HepG2 (cell line): ENCODE results near the gene PSMB8. TPM values are rescaled to one million over a fixed set of nuclear protein-coding genes. Genes with fewer than 3 reads are reported as not detected.

ENCODE experiments used
- ATF1 ChIP-seq: IDR thresholded peaks from 2 replicates; pipeline ENCODE4 v1.6.1; 2016; ENCODE audit warnings: mild to moderate bottlenecking, control low read depth
- CEBPB ChIP-seq: IDR thresholded peaks from 2 replicates; pipeline ENCODE4 v1.6.1; 2011; ENCODE audit warnings: low read depth, low read length, improper control_type of control experiment, borderline replicate concordance
- GPN1 ChIP-seq: sonication (generic); formaldehyde crosslinking; IDR thresholded peaks from 2 replicates; pipeline ENCODE4 v1.5.1; 2020; ENCODE audit warnings: missing genetic modification reagents, borderline replicate concordance
- HDAC1 ChIP-seq: sonication (generic); formaldehyde crosslinking; IDR thresholded peaks from 2 replicates; pipeline ENCODE4 v1.5.1; 2020; ENCODE audit warnings: mild to moderate bottlenecking, missing genetic modification reagents
- KDM5B ChIP-seq: sonication (generic); formaldehyde crosslinking; IDR thresholded peaks from 2 replicates; pipeline ENCODE4 v1.4.0; 2020; ENCODE audit warnings: missing genetic modification reagents, mild to moderate bottlenecking, borderline replicate concordance
- KDM6A ChIP-seq: IDR thresholded peaks from 2 replicates; pipeline ENCODE4 v1.6.1; 2016; ENCODE audit warnings: low read depth
- KLF11 ChIP-seq: IDR thresholded peaks from 2 replicates; pipeline ENCODE4 v1.6.1; 2016; ENCODE audit warnings: missing compliant biosample characterization
- MED8 ChIP-seq: sonication (generic); formaldehyde crosslinking; IDR thresholded peaks from 2 replicates; pipeline ENCODE4 v1.8.1; 2023; ENCODE audit warnings: mild to moderate bottlenecking, missing genetic modification reagents; ENCODE audit not compliant: insufficient replicate concordance
- NFATC3 ChIP-seq: sonication (generic); formaldehyde crosslinking; IDR thresholded peaks from 2 replicates; pipeline ENCODE4 v1.5.1; 2020; ENCODE audit warnings: mild to moderate bottlenecking, missing genetic modification reagents
- NFIB ChIP-seq: sonication (generic); formaldehyde crosslinking; IDR thresholded peaks from 2 replicates; pipeline ENCODE4 v1.9.0; 2021; ENCODE audit warnings: missing genetic modification reagents, mild to moderate bottlenecking, borderline replicate concordance
- NR1H2 ChIP-seq: sonication (generic); formaldehyde crosslinking; IDR thresholded peaks from 2 replicates; pipeline ENCODE4 v1.8.1; 2022; ENCODE audit warnings: low read depth, missing genetic modification reagents, borderline replicate concordance
- POLR2A ChIP-seq, 2 experiments: IDR thresholded peaks; 2 replicates each; pipeline ENCODE4 v1.6.1; 2011; ENCODE audit warnings: low read depth in 2 of 2, low read length in 2 of 2, mild to moderate bottlenecking in 1 of 2, moderate library complexity in 1 of 2; ENCODE audit not compliant: insufficient read depth in 1 of 2
- RBAK ChIP-seq: sonication (generic); formaldehyde crosslinking; IDR thresholded peaks from 2 replicates; pipeline ENCODE4 v1.5.1; 2020; ENCODE audit warnings: mild to moderate bottlenecking, missing genetic modification reagents
- STAT5B ChIP-seq: sonication (generic); formaldehyde crosslinking; IDR thresholded peaks from 2 replicates; pipeline ENCODE4 v1.4.0; 2020; ENCODE audit warnings: missing genetic modification reagents
- ZBTB1 ChIP-seq: sonication (generic); formaldehyde crosslinking; IDR thresholded peaks from 2 replicates; pipeline ENCODE4 v1.4.0; 2020; ENCODE audit warnings: missing genetic modification reagents, borderline replicate concordance
- ZFAT ChIP-seq: sonication (generic); formaldehyde crosslinking; conservative IDR thresholded peaks from 2 replicates; pipeline ENCODE4 v1.8.1; 2023; ENCODE audit warnings: missing genetic modification reagents, inconsistent platforms
- ZGPAT ChIP-seq: IDR thresholded peaks from 2 replicates; pipeline ENCODE4 v1.6.1; 2016; ENCODE audit warnings: mild to moderate bottlenecking
- ZNF296 ChIP-seq: sonication (generic); formaldehyde crosslinking; conservative IDR thresholded peaks from 2 replicates; pipeline ENCODE4 v1.5.0; 2020; ENCODE audit warnings: mild to moderate bottlenecking, missing genetic modification reagents
- ZNF335 ChIP-seq: sonication (generic); formaldehyde crosslinking; IDR thresholded peaks from 2 replicates; pipeline ENCODE4 v1.4.0; 2020; ENCODE audit warnings: missing genetic modification reagents
- ZNF430 ChIP-seq: sonication (generic); formaldehyde crosslinking; IDR thresholded peaks from 2 replicates; pipeline ENCODE4 v1.9.0; 2021; ENCODE audit warnings: mild to moderate bottlenecking, missing genetic modification reagents
- ZNF740 ChIP-seq: sonication (generic); formaldehyde crosslinking; IDR thresholded peaks from 2 replicates; pipeline ENCODE4 v1.4.0; 2020; ENCODE audit warnings: missing genetic modification reagents
- ZSCAN25 ChIP-seq: sonication (generic); formaldehyde crosslinking; IDR thresholded peaks from 2 replicates; pipeline ENCODE4 v1.8.0; 2022; ENCODE audit warnings: mild to moderate bottlenecking, missing genetic modification reagents
- polyA plus RNA-seq, 8 experiments: library from polyadenylated mRNA; depleted of rRNA in 3 of 8; stranded (reverse) in 7 of 8; unstranded in 1 of 8; fragments of >200 nt; fragmentation: Illumina TruSeq in 4 of 8; extraction: Trizol in 4 of 8; gene quantifications; 2 replicates each; pipeline versions ENCODE4 v1.2.1 to v1.2.3, GENCODE V29; 2011 to 2016; ENCODE audit warnings: low read depth in 4 of 8, missing spikeins in 1 of 8, mixed read lengths in 1 of 8; ENCODE audit not compliant: insufficient read depth in 1 of 8
- total RNA-seq, 5 experiments: library from RNA; depleted of rRNA; stranded (reverse); fragments of >200 nt; fragmentation: Illumina TruSeq; extraction: Trizol; gene quantifications; 2 replicates each; pipeline ENCODE4 v1.2.3, GENCODE V29; 2016; ENCODE audit warnings: low read depth in 1 of 5
- TF ChIP-seq, protein P1 (sequence below): sonication (generic); formaldehyde crosslinking; IDR thresholded peaks from 2 replicates; pipeline ENCODE4; 2020; ENCODE audit warnings: missing genetic modification reagents, mild to moderate bottlenecking, borderline replicate concordance
- TF ChIP-seq, protein P2 (sequence below): sonication (generic); formaldehyde crosslinking; IDR thresholded peaks from 2 replicates; pipeline ENCODE4 v1.8.1; 2023; ENCODE audit warnings: mild to moderate bottlenecking, missing genetic modification reagents

PSMB8 gene
- total and polyA plus RNA-seq, 2 of the 13 experiments (the other 11 are each of a cell fraction or from before 2014, with no cell fraction given) = 30.7 to 64.7 TPM

DNA sequence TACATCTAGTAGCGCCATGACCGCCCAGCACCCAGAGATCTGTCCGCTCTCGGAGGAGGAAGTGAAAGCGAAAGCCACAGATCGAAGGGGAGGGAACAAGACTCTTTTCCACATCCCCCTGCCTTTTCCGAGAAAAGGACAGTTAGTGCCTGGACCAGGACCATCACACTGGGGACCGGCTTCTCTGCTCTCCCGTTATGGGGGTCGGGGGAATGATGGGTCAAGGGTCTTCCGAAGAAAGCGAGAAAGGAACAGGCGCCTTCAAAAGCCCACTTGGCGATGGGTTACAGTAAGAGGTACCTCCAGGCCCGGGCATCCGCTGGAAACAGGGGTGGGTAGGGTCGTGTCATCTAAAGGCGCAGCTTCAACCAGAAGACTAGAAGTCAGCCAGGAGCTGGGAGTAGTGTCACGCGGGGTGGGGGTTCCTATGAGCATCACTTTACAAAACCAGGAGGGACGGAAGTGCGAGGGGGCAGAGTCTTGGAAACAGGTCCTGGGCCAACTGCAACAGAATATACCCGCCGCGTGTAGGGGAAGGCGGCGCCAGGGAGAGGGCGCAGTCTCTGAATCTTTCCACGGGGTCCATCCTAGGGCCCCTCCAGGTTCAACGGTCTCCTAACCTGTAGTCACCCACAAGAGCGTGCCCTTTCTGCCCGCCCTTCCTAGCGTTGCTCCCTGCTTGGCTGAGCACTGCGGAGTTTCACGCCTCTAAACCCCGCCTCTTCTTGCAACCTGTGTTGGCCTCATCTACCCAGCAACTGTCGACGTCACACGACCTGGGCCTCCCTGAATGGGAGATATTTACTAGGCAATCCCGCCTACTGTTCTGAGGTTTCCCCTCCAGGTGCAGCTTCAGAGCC is at the start of gene PSMB8 (continued):
- TF ChIP-seq KDM5B (CRISPR knock-in tag) (peak; percentile 68), ZNF430 (CRISPR knock-in tag) (0 out of 2 replicates have a peak, but pooled peaks have one; percentile 26), NFATC3 (no peak), ZNF740 (CRISPR knock-in tag) (no peak), POLR2A (IDR thresholded peaks at IDR 0.05; ENCODE audit: insufficient read depth in 1 of 2, low read depth in 2 of 2, low read length in 2 of 2) (peak; percentile 57 to 61), ZSCAN25 (CRISPR knock-in tag) (peak; percentile 16), KDM6A (CRISPR knock-in tag) (no peak), NR1H2 (CRISPR knock-in tag) (no peak), STAT5B (CRISPR knock-in tag) (no peak), GPN1 (no peak), ATF1 (CRISPR knock-in tag) (peak; percentile 95), ZGPAT (CRISPR knock-in tag) (peak; percentile 23; the same call in 1 of the 2 replicates), HDAC1 (CRISPR knock-in tag) (peak; percentile 67), ZFAT (CRISPR knock-in tag) (no peak), RBAK (no peak), MED8 (CRISPR knock-in tag) (no peak), ZNF335 (no peak), CEBPB (peak; percentile 37), ZNF296 (CRISPR knock-in tag) (no peak), ZBTB1 (CRISPR knock-in tag) (no peak), KLF11 (CRISPR knock-in tag) (no peak; the same call in 1 of the 2 replicates), NFIB (no peak)
- TF ChIP-seq, protein P1, sequence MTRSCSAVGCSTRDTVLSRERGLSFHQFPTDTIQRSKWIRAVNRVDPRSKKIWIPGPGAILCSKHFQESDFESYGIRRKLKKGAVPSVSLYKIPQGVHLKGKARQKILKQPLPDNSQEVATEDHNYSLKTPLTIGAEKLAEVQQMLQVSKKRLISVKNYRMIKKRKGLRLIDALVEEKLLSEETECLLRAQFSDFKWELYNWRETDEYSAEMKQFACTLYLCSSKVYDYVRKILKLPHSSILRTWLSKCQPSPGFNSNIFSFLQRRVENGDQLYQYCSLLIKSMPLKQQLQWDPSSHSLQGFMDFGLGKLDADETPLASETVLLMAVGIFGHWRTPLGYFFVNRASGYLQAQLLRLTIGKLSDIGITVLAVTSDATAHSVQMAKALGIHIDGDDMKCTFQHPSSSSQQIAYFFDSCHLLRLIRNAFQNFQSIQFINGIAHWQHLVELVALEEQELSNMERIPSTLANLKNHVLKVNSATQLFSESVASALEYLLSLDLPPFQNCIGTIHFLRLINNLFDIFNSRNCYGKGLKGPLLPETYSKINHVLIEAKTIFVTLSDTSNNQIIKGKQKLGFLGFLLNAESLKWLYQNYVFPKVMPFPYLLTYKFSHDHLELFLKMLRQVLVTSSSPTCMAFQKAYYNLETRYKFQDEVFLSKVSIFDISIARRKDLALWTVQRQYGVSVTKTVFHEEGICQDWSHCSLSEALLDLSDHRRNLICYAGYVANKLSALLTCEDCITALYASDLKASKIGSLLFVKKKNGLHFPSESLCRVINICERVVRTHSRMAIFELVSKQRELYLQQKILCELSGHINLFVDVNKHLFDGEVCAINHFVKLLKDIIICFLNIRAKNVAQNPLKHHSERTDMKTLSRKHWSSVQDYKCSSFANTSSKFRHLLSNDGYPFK (CRISPR knock-in tag) = no peak; the same call in 1 of the 2 replicates
- TF ChIP-seq, protein P2, sequence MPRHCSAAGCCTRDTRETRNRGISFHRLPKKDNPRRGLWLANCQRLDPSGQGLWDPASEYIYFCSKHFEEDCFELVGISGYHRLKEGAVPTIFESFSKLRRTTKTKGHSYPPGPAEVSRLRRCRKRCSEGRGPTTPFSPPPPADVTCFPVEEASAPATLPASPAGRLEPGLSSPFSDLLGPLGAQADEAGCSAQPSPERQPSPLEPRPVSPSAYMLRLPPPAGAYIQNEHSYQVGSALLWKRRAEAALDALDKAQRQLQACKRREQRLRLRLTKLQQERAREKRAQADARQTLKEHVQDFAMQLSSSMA = no peak
